Left kidney (tissue), 2 donors: ENCODE measurements around the gene DNAH7. TPM values are rescaled to one million over a fixed set of nuclear protein-coding genes. Genes with fewer than 3 reads are reported as not detected.
"Not testable (repeated sequence)": the region's sequence is repeated elsewhere in the genome, so short reads cannot be mapped to it uniquely, and the experiment has no call there.

Experiments
- DNase-seq: peaks from one replicate; pipeline ENCODE4 v3.0.0-alpha.2; 2013
- polyA plus RNA-seq: library from polyadenylated mRNA; unstranded; fragments of 120-200 nt; gene quantifications from one replicate; pipeline ENCODE4 v1.2.1, GENCODE V29; 2013; ENCODE audit not compliant: insufficient read length

DNAH7 gene
- polyA plus RNA-seq, 1 donor, result 8.8 TPM

DNA sequence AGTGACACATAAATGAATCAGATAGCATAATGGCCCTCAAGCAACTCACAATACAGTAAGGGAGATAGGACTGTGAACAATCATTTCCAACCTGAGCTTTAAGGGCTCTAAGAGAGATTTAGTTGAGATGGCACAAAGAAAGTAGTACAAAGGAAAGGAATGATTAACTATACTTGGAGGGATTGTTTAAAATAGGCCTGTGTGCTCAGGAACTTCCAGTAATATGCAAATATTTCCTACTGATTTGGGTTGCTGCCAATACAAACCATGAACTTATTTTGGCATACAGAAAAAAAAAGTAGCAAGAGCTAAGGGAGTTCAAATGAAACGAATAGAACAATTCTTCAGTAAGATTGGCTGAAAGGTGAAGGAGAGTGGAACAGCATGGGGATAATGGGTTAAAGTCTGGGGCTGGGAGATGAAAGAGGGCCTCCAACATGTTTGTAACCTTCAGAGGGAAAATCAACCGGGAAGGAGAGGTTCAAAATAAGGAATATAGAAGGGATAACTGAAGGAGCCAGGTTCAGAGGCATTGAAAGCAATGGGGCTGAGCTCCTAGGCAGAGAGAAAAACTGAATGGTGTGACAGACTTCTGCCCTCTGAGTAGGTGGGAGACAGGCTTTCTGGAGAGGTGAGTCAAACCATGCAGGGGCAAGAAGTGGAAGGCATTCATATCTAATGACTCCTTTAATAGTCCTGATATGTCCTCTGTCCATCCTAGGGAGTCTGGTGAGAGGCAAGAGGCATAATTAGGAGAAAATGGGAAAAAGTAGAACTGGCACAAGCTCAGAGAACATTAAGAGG lies 83.5 kb downstream of the DNAH7 start:
- peak; percentile 7 for DNase-seq

DNA sequence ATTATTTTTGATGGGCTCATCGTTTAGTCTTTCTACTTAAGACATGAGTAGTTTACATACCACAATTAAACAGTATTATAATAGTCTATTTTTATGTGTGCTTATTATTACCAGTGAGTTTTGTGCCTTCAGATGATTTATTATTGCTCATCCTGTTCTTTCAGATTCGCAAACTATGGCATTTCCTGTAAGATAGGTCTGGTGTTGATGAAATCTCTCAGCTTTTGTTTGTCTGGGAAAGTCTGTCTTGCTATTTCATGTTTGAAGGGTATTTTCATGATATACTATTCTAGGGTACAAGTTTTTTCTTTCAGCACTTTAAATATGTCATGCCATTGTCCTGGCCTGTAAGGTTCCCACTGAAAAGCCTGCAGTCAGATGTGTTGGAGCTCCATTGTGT lies 101.3 kb downstream of the DNAH7 start:
- no peak for DNase-seq

DNA sequence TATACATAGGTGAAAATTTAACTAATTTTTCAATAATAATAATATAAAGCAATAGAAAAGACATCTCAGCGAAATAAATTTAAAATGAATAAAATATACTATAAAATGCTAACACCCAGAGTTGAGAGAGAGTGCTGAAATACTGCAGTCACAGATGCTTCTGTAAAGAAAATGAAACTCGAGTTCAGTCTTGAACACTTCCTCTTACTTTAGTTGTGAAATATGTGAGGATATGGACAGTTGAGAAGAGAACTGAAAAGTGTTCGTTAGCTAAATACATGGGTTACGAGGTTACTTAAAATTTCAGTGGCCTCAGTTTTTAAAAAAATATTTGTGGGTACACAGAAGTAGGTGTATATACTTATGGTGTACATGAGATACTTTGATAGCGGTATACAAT lies 106.8 kb downstream of the DNAH7 start:
- DNase-seq, result no peak

DNA sequence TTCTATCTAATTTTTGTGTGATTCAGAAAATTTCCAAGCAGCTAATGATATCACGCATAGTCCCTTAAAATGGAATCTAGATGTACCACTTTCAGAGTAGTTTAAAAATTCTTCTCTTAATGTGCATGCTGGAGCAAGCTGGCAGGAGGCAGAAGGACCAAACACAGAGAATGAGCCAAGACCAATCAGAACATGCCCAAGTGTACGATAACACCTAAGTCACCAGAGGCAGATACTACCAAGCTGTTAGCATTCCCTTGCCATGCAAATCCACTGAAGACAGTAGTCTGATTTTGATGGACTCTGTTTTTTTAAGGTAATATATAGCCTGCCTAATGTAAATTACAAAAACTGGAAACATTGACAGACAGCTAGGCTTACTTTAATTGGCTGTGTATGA lies 109.3 kb downstream of the DNAH7 start:
- DNase-seq, result no peak

DNA sequence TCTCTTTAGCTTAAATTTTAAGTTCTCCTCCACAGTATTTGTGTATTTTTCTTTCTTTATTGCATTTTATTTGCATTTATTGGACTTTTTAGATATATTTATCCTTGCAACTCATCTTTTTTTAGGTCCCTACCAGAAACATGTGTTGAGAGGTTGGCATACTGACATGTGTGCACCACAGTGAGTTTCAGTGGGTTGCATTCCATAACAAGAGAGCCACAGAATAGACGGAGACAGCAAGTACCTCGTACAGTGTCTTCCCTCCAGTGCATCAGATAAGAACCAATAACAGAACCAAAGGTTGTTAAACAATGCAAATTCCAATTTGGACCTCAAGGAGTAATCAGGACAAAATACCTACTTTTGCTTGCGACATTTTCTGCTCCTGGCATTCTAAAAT lies 111.9 kb downstream of the DNAH7 start:
- DNase-seq, result no peak

DNA sequence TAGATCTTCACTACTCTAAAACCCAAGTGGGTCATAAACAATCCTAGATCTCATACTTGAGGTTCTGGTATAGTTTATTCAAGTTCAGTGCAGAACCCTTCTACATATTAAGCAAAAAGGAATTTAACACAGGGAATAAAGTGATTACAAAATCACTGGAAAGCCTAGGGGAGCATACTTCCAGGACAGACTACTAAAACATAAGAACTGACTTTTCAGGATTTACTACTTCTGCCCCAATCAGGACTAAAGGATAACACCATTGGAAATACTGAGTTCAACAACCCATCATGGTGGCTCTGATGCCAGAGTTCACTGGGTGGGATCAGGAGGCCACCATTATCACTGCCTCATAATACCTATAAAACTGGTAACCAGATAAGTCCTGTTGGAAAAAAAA lies 123.6 kb downstream of the DNAH7 start:
- no peak for DNase-seq

DNA sequence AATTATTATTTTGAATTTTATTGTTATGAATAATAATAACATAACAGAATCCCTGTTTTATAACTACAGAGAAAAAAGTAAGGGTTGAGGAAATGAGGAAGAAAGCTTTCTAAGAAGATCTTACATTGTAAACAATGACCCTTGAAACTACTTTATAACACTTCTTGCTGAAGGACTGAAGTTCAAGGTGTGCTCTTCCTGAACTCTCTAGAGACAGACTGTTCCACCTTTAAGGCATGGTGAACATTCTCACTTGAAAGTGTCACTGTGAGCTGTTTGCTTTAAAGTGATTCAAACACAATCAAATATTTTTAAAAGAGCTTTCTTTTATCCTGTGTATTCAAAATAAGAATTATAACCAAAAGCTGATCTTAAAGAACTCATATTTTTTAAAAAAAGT lies 131.5 kb downstream of the DNAH7 start:
- no peak for DNase-seq

DNA sequence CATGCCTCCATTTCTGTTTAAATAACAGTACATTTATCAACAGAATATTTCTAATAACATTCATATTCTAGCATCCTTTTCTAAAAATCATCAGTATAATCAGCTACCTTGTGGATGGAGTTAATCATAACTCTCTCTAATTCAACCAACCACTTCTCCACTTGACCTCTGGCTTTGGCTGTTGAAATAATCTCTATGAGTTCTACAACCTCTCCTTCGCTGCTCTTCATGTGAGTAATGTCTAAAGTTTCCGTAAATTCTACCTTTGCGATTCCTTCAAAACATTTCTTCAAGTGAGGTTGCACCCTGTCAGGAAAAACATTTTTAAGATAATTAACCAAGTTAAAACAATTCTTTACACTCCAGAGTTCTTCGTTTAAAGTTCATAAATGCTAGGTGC lies 134.2 kb downstream of the DNAH7 start:
- DNase-seq, result no peak

DNA sequence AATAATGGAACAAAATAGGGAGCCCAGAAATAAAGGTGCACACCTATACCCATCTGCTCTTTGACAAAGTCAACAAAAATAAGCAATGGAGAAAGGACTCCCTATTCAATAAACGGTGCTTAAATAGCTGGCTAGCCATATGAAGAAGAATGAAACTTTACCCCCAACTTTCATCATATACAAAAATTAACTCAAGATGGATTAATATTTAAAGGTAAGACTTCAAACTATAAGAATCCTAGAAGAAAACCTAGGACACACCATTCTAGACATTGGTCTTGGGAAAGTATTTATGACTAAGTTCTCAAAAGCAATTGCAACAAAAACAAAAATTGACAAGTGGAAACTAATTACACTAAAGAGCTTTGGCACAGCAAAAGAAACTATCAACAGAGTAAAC lies 139.1 kb downstream of the DNAH7 start:
- no peak for DNase-seq

DNA sequence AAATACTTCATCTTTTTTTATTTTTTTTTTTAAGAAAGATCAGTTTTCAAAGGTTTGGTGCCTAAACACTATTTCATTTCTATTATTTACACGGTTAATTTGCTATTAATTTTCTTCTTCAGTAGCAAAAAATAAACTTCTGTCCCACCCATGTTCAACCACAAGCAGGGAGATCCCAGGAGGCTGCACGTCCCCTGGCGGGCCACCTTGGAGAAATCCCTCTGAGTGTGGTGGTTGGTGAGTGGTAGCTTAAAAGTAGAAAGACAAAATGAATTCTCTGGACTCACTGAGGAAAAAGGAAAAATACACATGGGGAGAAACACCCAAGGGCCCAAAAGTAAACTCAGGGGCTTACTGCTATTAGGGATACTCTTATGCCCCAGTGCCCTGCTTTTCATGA lies 143.5 kb downstream of the DNAH7 start:
- no peak for DNase-seq

DNA sequence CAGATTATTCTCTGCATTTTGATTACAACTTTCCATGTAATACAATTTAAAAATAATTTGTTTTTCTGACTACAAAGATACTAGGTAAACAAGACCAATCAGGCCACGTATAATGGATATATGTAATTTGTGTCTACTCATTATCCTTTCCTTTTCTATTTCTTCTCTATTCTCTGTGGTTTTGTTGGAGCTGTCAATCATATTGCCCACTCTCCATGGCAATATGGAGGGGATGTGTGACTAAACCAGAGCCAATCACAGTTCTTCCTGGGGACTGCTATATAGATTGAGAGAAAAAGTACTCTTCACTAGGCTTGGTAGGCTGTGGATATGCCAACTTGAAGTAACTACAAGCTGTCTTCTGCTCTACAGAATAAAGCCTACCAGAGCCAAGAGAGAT lies 144.7 kb downstream of the DNAH7 start:
- DNase-seq, result no peak

DNA sequence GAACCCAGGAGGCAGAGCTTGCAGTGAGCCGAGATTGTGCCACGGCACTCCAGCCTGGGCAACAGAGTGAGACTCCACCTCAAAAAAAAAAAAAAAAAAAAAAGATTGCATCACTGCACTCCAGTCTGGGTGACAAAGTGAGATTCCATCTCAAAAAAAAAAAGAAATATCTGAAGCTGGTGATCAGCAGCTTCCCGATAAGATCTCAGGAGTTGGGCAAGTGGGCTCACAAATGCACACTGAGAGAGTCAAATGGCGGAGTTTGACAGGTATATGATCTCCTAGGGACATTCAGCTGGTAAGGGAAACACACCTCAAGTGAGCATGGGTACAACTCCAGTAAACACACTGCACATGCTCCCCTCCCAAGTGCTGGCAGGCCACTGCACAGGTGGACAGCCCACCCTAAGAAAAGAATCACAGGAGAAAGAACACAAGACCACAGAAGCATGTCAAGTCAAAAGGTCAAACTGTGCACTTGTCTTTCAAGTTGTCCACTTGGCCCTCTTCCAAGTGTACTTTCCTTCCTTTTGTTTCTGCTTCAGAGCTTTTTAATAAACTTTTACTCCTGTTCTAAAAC lies 151.5 kb downstream of the DNAH7 start:
- DNase-seq, result not testable (repeated sequence)

DNA sequence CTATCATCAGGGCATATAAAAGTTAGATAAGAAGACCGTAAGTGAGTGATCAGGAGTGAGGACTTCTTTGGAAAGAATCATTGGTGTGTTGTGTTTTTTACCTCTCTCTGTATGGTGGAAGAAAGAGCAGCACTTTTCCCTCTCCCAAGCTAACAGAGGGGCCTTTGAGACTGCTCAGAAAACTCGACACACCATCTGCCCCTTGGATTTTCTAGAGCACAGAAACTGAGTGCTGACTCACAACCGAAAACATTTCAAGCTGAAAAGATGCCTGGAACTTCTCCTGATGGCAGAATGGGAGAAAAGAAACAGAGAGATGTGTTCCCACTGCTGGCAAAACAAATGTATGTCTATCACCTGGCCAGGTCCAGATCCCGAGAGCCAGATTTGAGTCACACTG lies 156.6 kb downstream of the DNAH7 start:
- no peak for DNase-seq

DNA sequence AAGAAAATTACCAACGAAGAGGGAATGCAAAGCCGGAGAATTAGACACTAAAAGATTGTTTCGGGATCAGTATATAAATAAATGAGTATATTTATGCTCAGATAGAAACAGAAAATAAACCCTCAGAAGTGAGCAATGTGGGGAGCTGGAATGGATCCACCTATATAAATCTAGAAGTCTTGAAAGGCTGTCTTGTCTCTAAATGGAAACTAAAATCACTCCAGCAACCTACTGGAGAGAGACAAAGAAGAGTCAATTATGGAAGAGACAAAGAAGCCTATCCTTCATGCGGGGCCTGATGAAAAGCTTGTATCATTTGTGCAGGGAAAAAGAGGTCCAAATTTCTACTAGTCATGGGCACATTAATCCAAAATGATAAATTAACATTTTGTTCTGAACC lies 158.1 kb downstream of the DNAH7 start:
- no peak for DNase-seq

DNA sequence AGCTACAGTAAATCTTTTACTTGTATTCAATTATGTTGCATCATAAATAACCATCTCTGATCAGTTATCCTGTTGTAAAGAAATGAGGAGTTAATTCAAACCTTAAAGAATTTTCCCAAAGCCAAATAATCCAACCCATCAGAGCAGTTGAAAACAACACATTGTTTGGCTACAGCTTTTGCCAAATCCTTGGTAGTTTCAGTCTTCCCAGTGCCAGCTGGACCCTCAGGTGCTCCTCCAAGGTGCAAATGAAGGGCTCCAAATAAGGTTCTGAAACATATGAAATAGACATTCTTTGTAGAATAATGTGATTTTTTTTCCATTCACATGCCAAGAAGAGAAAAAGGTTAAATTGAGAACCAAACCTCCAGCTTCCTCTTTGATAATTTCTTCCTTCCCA lies 158.7 kb downstream of the DNAH7 start:
- no peak for DNase-seq

DNA sequence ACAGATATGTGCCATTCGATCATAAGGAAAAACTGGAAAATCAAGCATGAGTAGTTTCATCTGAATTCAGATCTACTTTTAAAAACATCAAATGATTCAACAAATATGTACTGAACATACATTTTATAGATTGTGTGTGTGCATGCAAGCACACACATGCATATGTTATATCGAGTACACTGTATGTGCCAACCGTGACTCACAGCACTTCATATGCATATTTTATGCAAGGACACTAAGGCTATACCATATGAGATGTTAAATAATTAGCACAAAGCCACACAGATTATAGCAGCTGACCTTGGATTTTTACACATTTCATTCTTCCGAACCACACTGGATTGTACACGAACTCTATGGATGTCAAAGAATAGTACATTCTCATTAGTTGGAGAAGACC lies 161.2 kb downstream of the DNAH7 start:
- no peak for DNase-seq

DNA sequence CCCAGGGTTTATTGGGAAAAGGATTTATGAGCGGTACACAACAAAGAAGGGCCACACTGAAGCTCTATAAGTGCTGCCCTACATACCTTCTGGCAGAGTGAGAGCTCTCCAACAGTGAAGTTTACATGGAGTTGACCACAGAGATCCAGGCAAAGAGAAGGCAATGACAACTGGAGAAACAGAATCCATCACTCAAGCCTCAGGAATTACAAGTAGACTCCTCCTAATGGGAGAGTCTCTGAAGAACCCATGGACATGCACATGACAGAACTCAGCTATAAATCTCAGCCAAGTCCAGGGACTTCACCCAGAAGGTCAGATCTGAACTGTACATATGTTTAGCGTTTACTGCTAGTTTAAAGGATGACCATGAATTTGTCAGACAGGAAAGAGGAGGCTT lies 164.7 kb downstream of the DNAH7 start:
- DNase-seq, result no peak

DNA sequence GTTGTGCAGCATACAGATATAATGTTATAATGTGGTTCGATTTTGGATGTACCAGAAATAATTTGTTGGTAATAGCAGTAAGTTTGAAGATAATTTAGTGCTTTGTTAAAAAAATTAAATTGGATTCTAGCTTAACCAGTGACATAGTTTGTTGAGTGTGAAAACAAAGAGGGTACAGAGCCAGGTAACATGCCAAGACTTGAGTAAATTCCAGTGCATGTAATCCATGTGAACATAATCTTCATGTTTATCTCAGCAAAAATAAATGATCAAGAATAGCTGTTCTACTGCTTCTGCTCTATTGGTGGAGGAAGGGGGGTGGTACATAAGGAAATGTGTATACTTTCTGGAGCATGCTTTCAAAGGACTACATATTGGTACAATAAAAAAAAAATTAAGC lies 165.8 kb downstream of the DNAH7 start:
- no peak for DNase-seq

DNA sequence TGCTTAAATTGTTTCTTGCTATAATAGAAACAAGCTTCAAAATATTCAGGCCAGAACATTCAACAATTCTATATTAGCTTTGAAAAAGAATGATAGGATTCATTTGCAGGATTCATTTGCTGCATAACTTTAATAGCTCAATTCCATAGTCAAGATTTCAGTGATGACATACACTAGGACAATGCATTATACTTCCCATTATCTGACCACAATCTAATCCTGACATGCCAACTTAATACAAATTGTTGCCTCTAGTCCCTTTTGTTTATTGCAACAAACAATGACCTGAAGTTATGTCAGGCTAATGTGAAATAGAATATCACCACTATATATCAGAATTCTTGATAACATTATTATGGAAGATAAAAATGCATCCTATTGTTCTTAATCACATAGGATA lies 169.4 kb downstream of the DNAH7 start:
- DNase-seq, result no peak

DNA sequence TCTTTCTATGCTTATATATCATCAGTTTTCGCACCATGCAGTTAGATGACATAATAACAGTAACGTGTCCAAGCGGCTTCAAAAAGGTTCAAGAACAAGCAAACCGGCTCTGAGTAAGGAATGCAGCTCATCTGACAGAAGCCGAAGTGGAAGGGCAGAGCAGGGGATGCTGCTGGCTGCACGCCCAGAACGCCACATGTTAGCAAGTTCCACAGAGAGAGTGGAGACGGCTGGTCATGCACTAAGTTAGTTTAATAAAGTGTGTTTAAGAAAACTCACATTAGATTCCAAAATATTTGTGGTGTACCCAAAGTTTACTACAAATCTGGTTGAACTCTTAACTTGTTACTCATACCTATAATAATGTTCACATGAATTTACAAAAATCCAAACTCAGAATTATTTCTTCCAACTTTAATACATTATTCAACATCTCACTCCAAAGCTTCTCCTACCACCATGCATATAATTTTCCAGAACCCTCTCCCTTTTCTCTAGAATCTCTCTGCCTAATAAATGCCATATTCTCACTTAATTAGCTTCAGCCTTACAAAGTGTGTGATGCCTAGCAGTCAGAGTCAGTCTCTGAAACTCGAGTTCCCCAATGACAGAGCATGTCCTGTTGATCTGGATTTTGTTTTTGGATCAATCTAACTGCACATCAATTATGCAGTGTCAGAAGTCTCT lies 170.0 kb downstream of the DNAH7 start:
- peak; percentile 70 for DNase-seq

DNA sequence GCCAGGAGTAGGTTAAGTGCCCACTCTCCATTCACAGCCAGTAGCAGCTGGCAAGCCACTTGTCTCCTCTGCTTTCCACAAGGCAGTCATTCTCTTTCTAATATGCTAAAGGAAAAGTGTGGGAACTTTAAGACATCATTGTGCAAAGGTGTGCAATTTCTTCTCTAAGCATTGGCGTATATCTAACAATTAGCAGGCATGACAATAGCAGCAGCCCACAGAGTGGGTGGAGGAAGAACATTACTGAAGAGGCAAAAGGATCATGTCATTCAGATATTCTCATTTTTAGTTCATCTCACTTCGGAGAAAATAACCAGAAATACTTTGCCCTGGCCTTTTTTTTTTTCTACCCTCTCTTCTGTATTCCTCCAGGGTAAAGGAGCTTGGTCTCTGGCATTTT lies 177.6 kb downstream of the DNAH7 start:
- DNase-seq, result no peak

DNA sequence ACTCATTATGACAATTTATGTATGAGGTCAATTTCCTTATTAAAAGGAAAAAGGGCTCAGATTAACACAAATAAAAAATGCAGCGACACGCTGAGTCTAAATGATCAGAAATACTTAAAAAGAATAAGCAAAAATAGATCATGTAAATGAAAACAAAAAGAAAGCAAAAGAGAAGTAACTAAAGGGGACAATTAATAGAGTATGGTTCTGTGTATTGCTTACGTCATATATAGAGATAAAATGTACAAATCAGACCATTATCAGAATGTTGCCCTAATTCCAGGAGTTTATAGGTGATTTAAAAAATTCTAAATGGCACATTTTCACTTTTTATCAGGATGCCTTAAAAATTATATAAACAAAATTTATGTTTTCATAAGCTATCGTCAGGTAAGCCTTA lies 189.5 kb downstream of the DNAH7 start:
- no peak for DNase-seq

DNA sequence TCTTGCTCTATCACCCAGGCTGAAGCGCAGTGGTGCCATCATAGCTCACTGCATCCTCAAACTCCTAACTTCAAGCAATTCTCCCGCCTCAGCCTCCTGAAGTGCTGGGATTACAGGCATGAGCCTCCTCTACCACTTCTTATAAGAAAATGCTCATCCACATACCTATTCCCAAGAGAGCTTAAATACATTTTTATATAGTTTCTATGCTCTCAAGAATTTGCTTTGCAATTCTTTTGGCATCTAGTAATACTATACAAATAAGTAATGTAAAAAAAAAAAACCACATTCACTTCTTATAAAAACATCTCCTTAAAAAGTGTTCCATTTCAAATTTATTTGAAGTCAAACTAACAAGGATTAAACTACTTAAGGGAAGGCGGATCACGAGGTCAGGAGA lies 197.3 kb downstream of the DNAH7 start:
- no peak for DNase-seq

DNA sequence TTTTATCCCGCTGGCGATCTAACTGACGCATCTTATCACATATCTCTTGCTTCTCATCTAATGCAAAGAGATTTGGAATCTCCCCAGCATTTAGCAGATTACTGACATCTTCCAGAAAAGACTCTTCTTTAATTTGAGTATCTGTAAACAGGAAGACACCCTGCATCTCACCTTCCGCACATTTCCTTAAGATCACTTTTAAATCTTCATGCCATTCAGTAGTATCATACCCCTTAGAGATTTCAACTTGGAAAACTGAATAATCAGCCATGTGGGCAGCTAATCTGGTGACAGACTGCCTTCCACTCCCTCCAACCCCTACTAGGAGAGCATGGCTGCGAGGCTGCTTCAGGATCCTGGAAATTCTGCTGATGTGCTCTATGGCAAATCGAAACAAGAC lies 204.3 kb downstream of the DNAH7 start:
- no peak for DNase-seq
